HEK293 (cell line): ENCODE measurements around the gene TUBGCP3.

Experiments
- PRDM1 ChIP-seq: fragments of 450-650 bp; formaldehyde crosslinking; IDR thresholded peaks from 2 replicates; pipeline ENCODE4; 2016; ENCODE audit warnings: missing biosample characterization, missing genetic modification characterization
- ZNF274 ChIP-seq, 2 experiments: fragments of 200-500 bp in 1 of 2; fragments of 450-650 bp in 1 of 2; sonication (Bioruptor generic) in 1 of 2; formaldehyde crosslinking in 1 of 2; IDR thresholded peaks; 2 replicates each; pipeline versions ENCODE4 v1.5.1 to v1.6.1; 2014 to 2016; ENCODE audit warnings: borderline replicate concordance in 1 of 2, inconsistent platforms in 1 of 2, low read length in 1 of 2, missing biosample characterization in 1 of 2, missing genetic modification characterization in 1 of 2
- TF ChIP-seq, protein P1 (sequence below): fragments of 450-650 bp; formaldehyde crosslinking; IDR thresholded peaks from 2 replicates; pipeline ENCODE4 v1.5.1; 2016; ENCODE audit warnings: missing biosample characterization, missing genetic modification characterization
- TF ChIP-seq, protein P2 (sequence below): fragments of 450-650 bp; formaldehyde crosslinking; IDR thresholded peaks from 2 replicates; pipeline ENCODE4 v1.5.1; 2016; ENCODE audit warnings: missing biosample characterization, missing genetic modification characterization
- TF ChIP-seq, protein P3 (sequence below): fragments of 450-650 bp; formaldehyde crosslinking; IDR thresholded peaks from 2 replicates; pipeline ENCODE4 v1.5.1; 2017; ENCODE audit warnings: missing biosample characterization, missing genetic modification characterization
- TF ChIP-seq, protein P4 (sequence below): sonication (generic); formaldehyde crosslinking; IDR thresholded peaks from 2 replicates; pipeline ENCODE4 v1.8.1; 2022; ENCODE audit warnings: mild to moderate bottlenecking, moderate library complexity, missing genetic modification reagents

DNA sequence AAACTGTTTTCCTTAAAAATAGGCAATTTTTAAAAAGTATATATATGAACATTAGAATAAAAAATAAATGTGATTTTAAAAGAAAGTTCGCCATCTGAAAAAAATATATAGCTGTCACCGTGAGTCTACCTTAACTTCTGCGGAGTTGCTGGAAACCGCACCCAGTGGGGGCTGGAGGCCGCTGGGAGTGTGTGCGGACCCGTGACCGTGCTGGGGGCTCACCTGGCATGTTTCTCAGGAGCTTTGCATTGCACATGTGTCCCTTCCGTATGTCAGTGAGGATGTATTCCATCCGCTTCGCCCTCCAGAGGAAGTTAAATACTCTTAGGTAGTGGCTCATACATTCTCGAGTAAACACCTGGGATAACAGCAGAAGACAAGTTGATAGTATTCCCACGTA, 71.7 kb downstream of the TUBGCP3 start:
- TF ChIP-seq ZNF274 (IDR thresholded peaks at IDR 0.05; ENCODE audit: low read length) (no peak), ZNF274 (tag by site-specific recombination; IDR thresholded peaks at IDR 0.05; ENCODE audit: borderline replicate concordance) (no peak), PRDM1 (tag by site-specific recombination) (no peak)
- TF ChIP-seq, protein P1, sequence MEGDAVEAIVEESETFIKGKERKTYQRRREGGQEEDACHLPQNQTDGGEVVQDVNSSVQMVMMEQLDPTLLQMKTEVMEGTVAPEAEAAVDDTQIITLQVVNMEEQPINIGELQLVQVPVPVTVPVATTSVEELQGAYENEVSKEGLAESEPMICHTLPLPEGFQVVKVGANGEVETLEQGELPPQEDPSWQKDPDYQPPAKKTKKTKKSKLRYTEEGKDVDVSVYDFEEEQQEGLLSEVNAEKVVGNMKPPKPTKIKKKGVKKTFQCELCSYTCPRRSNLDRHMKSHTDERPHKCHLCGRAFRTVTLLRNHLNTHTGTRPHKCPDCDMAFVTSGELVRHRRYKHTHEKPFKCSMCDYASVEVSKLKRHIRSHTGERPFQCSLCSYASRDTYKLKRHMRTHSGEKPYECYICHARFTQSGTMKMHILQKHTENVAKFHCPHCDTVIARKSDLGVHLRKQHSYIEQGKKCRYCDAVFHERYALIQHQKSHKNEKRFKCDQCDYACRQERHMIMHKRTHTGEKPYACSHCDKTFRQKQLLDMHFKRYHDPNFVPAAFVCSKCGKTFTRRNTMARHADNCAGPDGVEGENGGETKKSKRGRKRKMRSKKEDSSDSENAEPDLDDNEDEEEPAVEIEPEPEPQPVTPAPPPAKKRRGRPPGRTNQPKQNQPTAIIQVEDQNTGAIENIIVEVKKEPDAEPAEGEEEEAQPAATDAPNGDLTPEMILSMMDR (tag by site-specific recombination) = no peak
- TF ChIP-seq, protein P2, sequence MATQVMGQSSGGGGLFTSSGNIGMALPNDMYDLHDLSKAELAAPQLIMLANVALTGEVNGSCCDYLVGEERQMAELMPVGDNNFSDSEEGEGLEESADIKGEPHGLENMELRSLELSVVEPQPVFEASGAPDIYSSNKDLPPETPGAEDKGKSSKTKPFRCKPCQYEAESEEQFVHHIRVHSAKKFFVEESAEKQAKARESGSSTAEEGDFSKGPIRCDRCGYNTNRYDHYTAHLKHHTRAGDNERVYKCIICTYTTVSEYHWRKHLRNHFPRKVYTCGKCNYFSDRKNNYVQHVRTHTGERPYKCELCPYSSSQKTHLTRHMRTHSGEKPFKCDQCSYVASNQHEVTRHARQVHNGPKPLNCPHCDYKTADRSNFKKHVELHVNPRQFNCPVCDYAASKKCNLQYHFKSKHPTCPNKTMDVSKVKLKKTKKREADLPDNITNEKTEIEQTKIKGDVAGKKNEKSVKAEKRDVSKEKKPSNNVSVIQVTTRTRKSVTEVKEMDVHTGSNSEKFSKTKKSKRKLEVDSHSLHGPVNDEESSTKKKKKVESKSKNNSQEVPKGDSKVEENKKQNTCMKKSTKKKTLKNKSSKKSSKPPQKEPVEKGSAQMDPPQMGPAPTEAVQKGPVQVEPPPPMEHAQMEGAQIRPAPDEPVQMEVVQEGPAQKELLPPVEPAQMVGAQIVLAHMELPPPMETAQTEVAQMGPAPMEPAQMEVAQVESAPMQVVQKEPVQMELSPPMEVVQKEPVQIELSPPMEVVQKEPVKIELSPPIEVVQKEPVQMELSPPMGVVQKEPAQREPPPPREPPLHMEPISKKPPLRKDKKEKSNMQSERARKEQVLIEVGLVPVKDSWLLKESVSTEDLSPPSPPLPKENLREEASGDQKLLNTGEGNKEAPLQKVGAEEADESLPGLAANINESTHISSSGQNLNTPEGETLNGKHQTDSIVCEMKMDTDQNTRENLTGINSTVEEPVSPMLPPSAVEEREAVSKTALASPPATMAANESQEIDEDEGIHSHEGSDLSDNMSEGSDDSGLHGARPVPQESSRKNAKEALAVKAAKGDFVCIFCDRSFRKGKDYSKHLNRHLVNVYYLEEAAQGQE (tag by site-specific recombination) = no peak
- TF ChIP-seq, protein P3, sequence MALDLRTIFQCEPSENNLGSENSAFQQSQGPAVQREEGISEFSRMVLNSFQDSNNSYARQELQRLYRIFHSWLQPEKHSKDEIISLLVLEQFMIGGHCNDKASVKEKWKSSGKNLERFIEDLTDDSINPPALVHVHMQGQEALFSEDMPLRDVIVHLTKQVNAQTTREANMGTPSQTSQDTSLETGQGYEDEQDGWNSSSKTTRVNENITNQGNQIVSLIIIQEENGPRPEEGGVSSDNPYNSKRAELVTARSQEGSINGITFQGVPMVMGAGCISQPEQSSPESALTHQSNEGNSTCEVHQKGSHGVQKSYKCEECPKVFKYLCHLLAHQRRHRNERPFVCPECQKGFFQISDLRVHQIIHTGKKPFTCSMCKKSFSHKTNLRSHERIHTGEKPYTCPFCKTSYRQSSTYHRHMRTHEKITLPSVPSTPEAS (tag by site-specific recombination) = no peak
- TF ChIP-seq, protein P4, sequence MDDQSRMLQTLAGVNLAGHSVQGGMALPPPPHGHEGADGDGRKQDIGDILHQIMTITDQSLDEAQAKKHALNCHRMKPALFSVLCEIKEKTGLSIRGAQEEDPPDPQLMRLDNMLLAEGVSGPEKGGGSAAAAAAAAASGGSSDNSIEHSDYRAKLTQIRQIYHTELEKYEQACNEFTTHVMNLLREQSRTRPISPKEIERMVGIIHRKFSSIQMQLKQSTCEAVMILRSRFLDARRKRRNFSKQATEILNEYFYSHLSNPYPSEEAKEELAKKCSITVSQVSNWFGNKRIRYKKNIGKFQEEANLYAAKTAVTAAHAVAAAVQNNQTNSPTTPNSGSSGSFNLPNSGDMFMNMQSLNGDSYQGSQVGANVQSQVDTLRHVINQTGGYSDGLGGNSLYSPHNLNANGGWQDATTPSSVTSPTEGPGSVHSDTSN (CRISPR knock-in tag) = no peak
